PC-3 (cell line): ENCODE results near the gene SLC25A24.

Experiments used
- EZH2 ChIP-seq: fragments of 300-600 bp; sonication (generic); IDR thresholded peaks from one replicate; pipeline ENCODE4 v1.6.1; 2017; ENCODE audit warnings: antibody characterized with exemption, mild to moderate bottlenecking, low read length; ENCODE audit not compliant: unreplicated experiment
- EZH2phosphoT487 ChIP-seq: fragments of 300-600 bp; sonication (generic); IDR thresholded peaks from 2 replicates; pipeline ENCODE4 v1.6.1; 2018; ENCODE audit warnings: mild to moderate bottlenecking, antibody characterized with exemption, low read length, borderline replicate concordance
- TF ChIP-seq, protein P1 (sequence below): fragments of 300-600 bp; sonication (generic); conservative IDR thresholded peaks from 2 replicates; pipeline ENCODE4 v1.5.1; 2017; ENCODE audit warnings: antibody characterized with exemption, low read depth, mild to moderate bottlenecking, low read length

DNA sequence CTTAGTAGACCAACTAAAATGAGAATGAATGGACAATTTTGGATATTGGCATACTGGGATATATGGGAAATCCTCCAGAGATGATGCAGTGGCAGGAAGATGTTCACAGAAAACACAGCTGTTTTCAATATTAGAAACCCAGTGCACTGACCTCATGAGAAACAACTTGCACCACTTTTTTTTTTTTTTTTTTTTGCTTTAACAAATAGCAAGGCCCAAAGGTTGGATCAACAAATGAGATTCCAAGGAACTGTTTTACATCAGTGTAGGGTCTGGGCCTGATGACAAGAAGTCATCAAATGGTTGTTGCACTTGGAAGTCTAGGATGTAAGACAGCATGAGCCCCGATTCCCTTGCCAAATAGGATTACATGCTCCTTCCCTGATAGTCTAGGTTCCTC lies 110.7 kb downstream of the SLC25A24 start:
- TF ChIP-seq, protein P1, sequence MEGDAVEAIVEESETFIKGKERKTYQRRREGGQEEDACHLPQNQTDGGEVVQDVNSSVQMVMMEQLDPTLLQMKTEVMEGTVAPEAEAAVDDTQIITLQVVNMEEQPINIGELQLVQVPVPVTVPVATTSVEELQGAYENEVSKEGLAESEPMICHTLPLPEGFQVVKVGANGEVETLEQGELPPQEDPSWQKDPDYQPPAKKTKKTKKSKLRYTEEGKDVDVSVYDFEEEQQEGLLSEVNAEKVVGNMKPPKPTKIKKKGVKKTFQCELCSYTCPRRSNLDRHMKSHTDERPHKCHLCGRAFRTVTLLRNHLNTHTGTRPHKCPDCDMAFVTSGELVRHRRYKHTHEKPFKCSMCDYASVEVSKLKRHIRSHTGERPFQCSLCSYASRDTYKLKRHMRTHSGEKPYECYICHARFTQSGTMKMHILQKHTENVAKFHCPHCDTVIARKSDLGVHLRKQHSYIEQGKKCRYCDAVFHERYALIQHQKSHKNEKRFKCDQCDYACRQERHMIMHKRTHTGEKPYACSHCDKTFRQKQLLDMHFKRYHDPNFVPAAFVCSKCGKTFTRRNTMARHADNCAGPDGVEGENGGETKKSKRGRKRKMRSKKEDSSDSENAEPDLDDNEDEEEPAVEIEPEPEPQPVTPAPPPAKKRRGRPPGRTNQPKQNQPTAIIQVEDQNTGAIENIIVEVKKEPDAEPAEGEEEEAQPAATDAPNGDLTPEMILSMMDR = no peak
- no peak for TF ChIP-seq EZH2
- TF ChIP-seq EZH2phosphoT487 = no peak
